ENCODE results near the gene LILRB2. TPM values are rescaled to one million over a fixed set of nuclear protein-coding genes. Genes with fewer than 3 reads are reported as not detected.
"Not testable (repeated sequence)": the region's sequence is repeated elsewhere in the genome, so short reads cannot be mapped to it uniquely, and the experiment has no call there.

Gene LILRB2
- total and polyA plus RNA-seq, 11 donors, result 0.83 to 43.6 (median 1.7) TPM

DNA sequence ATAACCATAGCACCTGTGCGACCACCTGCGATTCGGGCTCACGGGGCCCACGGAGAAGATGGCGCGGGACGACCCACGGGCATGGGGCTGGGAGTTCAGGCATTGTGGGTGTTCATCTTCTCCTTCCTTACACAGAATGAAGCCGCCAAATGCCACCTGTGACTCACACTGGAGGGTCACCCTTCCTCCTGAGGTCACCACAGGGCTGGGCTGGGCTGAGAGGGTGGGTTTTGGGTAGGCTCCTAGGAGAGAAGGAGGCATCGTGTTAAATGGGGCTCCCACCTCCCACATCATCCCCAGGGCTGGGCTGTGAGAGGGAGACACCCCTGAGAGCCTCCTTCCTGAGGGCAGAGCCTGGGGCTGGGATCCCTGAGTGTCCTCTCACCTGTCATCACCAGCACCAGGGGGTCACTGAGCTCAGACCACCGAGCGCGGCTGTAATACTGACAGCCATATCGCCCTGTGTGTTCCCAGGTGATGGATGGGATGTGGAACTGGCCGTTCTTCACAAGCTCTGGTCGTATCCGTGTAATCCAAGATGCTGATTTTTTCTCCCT is 1.4 kb downstream of the LILRB2 start:
- no peak for TF ChIP-seq POLR2A (IDR thresholded peaks at IDR 0.05)
- TF ChIP-seq, protein P1, sequence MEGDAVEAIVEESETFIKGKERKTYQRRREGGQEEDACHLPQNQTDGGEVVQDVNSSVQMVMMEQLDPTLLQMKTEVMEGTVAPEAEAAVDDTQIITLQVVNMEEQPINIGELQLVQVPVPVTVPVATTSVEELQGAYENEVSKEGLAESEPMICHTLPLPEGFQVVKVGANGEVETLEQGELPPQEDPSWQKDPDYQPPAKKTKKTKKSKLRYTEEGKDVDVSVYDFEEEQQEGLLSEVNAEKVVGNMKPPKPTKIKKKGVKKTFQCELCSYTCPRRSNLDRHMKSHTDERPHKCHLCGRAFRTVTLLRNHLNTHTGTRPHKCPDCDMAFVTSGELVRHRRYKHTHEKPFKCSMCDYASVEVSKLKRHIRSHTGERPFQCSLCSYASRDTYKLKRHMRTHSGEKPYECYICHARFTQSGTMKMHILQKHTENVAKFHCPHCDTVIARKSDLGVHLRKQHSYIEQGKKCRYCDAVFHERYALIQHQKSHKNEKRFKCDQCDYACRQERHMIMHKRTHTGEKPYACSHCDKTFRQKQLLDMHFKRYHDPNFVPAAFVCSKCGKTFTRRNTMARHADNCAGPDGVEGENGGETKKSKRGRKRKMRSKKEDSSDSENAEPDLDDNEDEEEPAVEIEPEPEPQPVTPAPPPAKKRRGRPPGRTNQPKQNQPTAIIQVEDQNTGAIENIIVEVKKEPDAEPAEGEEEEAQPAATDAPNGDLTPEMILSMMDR (IDR thresholded peaks at IDR 0.05), result no peak
- intact Hi-C loops (cut with DNase I), result no loop called here
- peak overlapping the region in 1 of 12 donors; percentile 91 for H3K27ac ChIP-seq
- peak overlapping the region in 4 of 12 donors; percentile 28 to 59 (median 34) for H3K4me3 ChIP-seq
- ATAC-seq, result no peak
- WGBS, 4 donors, result 60 to 86% (median 80%) methylated on average over 4 to 18 of the region's 18 CpGs
- no peak for DNase-seq
- no peaks in the 10 kb centered on the region for H3K9me3 ChIP-seq
- peaks cover 0 to 13% (median 0%) of the 10 kb centered on the region in 12 donors for H3K4me1 ChIP-seq
- H3K27me3 ChIP-seq, result peaks cover 0 to 57% (median 3%) of the 10 kb centered on the region in 9 donors
- H3K36me3 ChIP-seq, result no peaks in the 10 kb centered on the region

DNA sequence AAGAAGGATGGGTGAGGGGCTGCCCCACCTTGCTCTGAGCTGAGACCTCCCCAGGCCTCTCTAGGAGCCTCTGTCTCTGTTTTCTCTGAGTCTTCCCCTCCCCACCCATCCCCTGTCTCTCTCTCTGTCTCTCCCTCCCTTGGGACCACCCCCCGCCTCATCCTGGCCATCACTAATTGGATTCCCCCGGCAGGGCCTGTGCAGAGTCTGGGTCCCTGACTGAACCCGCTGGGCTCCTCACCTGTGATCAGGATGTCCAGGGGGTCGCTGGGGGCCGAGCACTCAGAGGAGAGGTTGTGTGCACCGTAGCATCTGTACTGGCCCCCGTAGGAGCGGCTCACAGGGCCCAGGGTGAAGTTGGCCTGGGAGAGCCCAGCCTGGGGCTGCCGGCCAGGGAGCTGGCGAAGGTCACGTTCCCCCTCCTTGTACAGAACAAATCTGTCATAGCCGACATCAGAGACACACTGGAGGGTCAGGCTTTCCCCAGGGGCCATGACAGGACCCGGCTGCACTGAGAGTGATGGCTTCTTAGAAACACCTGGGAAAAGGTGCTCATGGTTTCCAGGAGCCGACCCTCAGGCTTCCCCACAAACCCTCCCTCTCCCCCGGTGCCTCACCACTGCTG is 2.2 kb downstream of the LILRB2 start:
- 68 to 90% (median 73%) methylated on average over 2 to 15 of the region's 15 CpGs for WGBS, 4 donors

DNA sequence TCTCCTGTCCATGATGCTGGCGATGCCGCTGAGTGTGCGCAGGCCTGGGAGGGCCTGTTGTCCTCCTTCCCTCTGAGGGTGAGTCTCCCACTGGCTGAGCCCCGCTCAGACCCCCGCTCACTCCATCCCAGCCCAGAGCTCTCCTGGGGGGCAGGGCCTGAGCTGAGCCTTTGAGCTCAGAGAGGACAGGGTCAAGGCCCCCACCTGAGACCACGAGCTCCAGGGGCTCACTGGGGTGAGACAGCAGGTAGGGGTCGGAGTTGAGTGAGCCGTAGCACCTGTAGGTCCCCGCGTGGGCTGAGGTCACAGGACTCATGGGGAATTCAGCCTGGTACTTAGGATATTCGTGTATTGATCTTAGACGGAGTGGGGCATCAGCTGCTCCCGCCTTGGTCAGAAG is 2.9 kb downstream of the LILRB2 start:
- peaks cover 0 to 46% (median 3%) of the 10 kb centered on the region in 9 donors for H3K27me3 ChIP-seq
- H3K9me3 ChIP-seq; intact Hi-C loops (cut with DNase I); ATAC-seq; H3K36me3 ChIP-seq; DNase-seq: not testable (repeated sequence)
- H3K4me3 ChIP-seq, result peak overlapping the region in 1 of 12 donors; percentile 33
- WGBS, 4 donors, result 59 to 85% (median 75%) methylated on average over 6 to 13 of the region's 13 CpGs
- H3K4me1 ChIP-seq, result peaks cover 0 to 13% (median 0%) of the 10 kb centered on the region in 12 donors
- peak overlapping the region in 1 of 12 donors; percentile 32 for H3K27ac ChIP-seq

More for the DNA sequence above, 2.2 kb downstream of the LILRB2 start:
- Histone ChIP-seq H3K4me3 (peak overlapping the region in 1 of 12 donors; percentile 59), H3K4me1 (peaks cover 0 to 13% (median 0%) of the 10 kb centered on the region in 12 donors), H3K27me3 (peaks cover 0 to 52% (median 3%) of the 10 kb centered on the region in 9 donors)
- ATAC-seq; H3K36me3 ChIP-seq; DNase-seq; intact Hi-C loops (cut with DNase I); H3K9me3 ChIP-seq; H3K27ac ChIP-seq: not testable (repeated sequence)

DNA sequence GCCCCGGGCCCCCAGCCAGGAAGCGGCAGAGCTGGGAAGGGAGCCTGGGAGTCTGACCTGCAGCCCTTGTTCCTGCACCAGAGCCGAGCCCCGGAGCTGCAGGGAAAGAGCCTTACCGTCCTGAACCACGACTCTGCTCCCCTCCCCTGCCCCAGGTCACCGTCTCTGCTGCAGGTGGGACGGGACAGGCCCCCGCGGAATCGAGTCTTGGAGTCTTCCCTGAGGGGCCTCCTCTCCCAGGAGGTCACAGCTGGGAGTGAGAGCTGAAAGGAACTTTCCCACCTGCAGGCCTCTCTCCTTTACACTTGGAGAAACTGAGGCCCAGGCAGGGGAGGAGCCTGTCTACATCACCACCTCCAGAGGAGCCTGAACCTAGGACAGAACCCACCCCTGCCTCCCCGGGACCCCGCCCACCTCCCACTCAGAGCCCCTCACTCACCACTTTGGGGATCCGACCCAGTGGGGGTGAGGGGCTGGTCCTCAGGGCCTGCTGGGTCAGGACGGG is 3.7 kb downstream of the LILRB2 start:
- H3K36me3 ChIP-seq; DNase-seq; H3K9me3 ChIP-seq; H3K4me3 ChIP-seq; H3K4me1 ChIP-seq; H3K27ac ChIP-seq; intact Hi-C loops (cut with DNase I); ATAC-seq: not testable (repeated sequence)
- H3K27me3 ChIP-seq, result peaks cover 0 to 37% (median 3%) of the 10 kb centered on the region in 9 donors
- 61 to 74% (median 68%) methylated on average over 7 to 15 of the region's 15 CpGs for WGBS, 4 donors

DNA sequence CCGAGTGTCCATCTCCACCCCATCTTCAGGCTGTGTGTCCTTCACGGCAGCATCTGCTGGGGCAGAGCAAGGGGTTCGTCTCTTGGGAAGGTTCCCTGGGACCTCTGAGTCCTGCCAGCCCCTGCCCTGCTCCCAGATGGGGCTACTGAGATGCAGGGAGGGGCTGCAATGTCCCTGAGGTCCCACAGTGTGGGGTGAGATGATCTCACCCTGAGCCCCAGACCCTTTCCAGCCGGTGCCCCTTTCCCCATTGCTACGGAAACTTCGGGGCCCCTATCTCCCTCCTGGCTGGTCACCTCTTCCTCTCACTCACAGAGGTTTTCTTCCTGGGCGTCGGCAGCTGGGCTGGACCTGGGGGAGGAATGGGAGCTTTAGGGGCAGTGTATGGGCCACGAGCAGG is 5.0 kb downstream of the LILRB2 start:
- H3K27me3 ChIP-seq, result peaks cover 0 to 29% (median 0%) of the 10 kb centered on the region in 9 donors
- DNase-seq, result no peak
- no peaks in the 10 kb centered on the region for H3K9me3 ChIP-seq
- no peak overlapping the region for H3K27ac ChIP-seq
- no peak overlapping the region for H3K4me3 ChIP-seq
- no peaks in the 10 kb centered on the region for H3K4me1 ChIP-seq
- intact Hi-C loops (cut with DNase I), result no loop called here
- H3K36me3 ChIP-seq, result no peaks in the 10 kb centered on the region
- TF ChIP-seq, protein P1 (IDR thresholded peaks at IDR 0.05), result no peak
- TF ChIP-seq POLR2A (IDR thresholded peaks at IDR 0.05), result no peak
- 24 to 57% (median 40%) methylated on average over 2 to 9 of the region's 9 CpGs for WGBS, 4 donors
- ATAC-seq, result no peak

DNA sequence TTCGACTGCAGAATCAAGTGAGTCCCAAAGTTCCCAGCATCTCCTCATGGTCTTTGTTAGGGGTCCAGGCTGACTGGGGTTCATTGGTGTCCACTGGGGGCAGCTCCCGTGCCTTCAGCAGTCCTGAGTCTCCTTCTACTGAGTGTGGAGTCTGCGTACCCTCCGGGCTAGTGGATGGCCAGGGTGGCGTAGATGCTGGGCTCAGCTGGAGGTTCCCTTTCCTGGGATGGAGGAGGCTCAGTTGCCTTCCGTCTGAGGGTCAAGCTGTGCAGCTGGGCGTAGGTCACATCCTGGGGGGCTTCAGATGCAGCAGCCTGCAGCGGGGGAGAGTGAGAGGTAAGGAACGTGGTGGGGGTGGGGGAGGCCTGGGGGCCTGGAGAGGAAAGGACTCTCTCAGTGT is 6.4 kb downstream of the LILRB2 start:
- H3K36me3 ChIP-seq; intact Hi-C loops (cut with DNase I); H3K4me3 ChIP-seq; H3K9me3 ChIP-seq; H3K4me1 ChIP-seq; ATAC-seq; DNase-seq: not testable (repeated sequence)
- 40 to 63% (median 48%) methylated on average over 6 to 9 of the region's 9 CpGs for WGBS, 4 donors
- peak overlapping the region in 1 of 12 donors; percentile 0 for H3K27ac ChIP-seq
- H3K27me3 ChIP-seq, result peaks cover 0 to 20% (median 0%) of the 10 kb centered on the region in 9 donors
